SK-N-SH treated with all-trans-retinoic acid at 6 μM for 48 hours (cell line): ENCODE measurements around the gene HOMER1.

Source experiments
- ATAC-seq: fragments of 200-7000 bp; cut with Tn5 transposase; 3 replicates; pipeline ENCODE4 v1.9.1; 2020; ENCODE audit warnings: mild to moderate bottlenecking, moderate library complexity
- ARNTL ChIP-seq: fragments of 450-650 bp; formaldehyde crosslinking; IDR thresholded peaks from 2 replicates; pipeline ENCODE4 v1.5.0; 2020; ENCODE audit warnings: low read depth, mild to moderate bottlenecking, moderate library complexity, borderline replicate concordance
- CSDC2 ChIP-seq: fragments of 250-450 bp; sonication (Bioruptor Pico); IDR thresholded peaks from 2 replicates; pipeline ENCODE4 v1.5.0; 2020; ENCODE audit warnings: mild to moderate bottlenecking, moderate library complexity
- ESRRG ChIP-seq: fragments of 250-450 bp; sonication (Bioruptor Pico); IDR thresholded peaks from 2 replicates; pipeline ENCODE4 v1.6.1; 2021; ENCODE audit warnings: mild to moderate bottlenecking
- GLIS3 ChIP-seq: fragments of 250-450 bp; sonication (Bioruptor Pico); IDR thresholded peaks from 2 replicates; pipeline ENCODE4 v1.5.0; 2020; ENCODE audit warnings: mild to moderate bottlenecking, moderate library complexity
- ISL1 ChIP-seq: fragments of 250-450 bp; sonication (Bioruptor Pico); IDR thresholded peaks from 2 replicates; pipeline ENCODE4 v2.1.2; 2022; ENCODE audit warnings: mild to moderate bottlenecking, moderate library complexity
- OSR1 ChIP-seq: fragments of 250-450 bp; sonication (Bioruptor Pico); IDR thresholded peaks from 2 replicates; pipeline ENCODE4 v1.8.0; 2022; ENCODE audit warnings: moderate library complexity, mild to moderate bottlenecking, inconsistent platforms
- PATZ1 ChIP-seq: fragments of 250-450 bp; sonication (Bioruptor Pico); IDR thresholded peaks from 2 replicates; pipeline ENCODE4 v1.8.0; 2020; ENCODE audit warnings: mild to moderate bottlenecking, moderate library complexity, borderline replicate concordance
- POU6F1 ChIP-seq: fragments of 250-450 bp; sonication (Bioruptor Pico); IDR thresholded peaks from 2 replicates; pipeline ENCODE4 v1.8.0; 2021; ENCODE audit warnings: low read depth, mild to moderate bottlenecking, moderate library complexity, borderline replicate concordance
- PPARA ChIP-seq: fragments of 250-450 bp; sonication (Bioruptor Pico); IDR thresholded peaks from 2 replicates; pipeline ENCODE4 v1.5.0; 2020; ENCODE audit warnings: mild to moderate bottlenecking, borderline replicate concordance
- SNAI2 ChIP-seq: fragments of 250-450 bp; sonication (Bioruptor Pico); IDR thresholded peaks from 2 replicates; pipeline ENCODE4 v1.5.0; 2020; ENCODE audit warnings: mild to moderate bottlenecking, moderate library complexity
- TCF4 ChIP-seq: fragments of 250-450 bp; sonication (Bioruptor Pico); IDR thresholded peaks from 2 replicates; pipeline ENCODE4 v1.8.0; 2021; ENCODE audit warnings: mild to moderate bottlenecking, moderate library complexity, borderline replicate concordance
- TOX ChIP-seq: fragments of 250-450 bp; sonication (Bioruptor Pico); IDR thresholded peaks from 2 replicates; pipeline ENCODE4 v1.8.0; 2021; ENCODE audit warnings: mild to moderate bottlenecking, moderate library complexity, borderline replicate concordance
- ZC3H10 ChIP-seq: fragments of 250-450 bp; sonication (Bioruptor Pico); IDR thresholded peaks from 2 replicates; pipeline ENCODE4 v1.5.1; 2021; ENCODE audit warnings: mild to moderate bottlenecking, moderate library complexity
- ZFP30 ChIP-seq: fragments of 450-650 bp; formaldehyde crosslinking; IDR thresholded peaks from 2 replicates; pipeline ENCODE4 v1.5.0; 2022; ENCODE audit warnings: mild to moderate bottlenecking, moderate library complexity
- ZNF565 ChIP-seq: fragments of 450-650 bp; formaldehyde crosslinking; conservative IDR thresholded peaks from 2 replicates; pipeline ENCODE4 v1.5.0; 2020; ENCODE audit warnings: low read depth, mild to moderate bottlenecking, moderate library complexity
- ZNF70 ChIP-seq: fragments of 450-650 bp; formaldehyde crosslinking; IDR thresholded peaks from 2 replicates; pipeline ENCODE4 v1.5.0; 2020; ENCODE audit warnings: mild to moderate bottlenecking, moderate library complexity
- TF ChIP-seq, protein P1 (sequence below): fragments of 250-450 bp; sonication (Bioruptor Pico); IDR thresholded peaks from 2 replicates; pipeline ENCODE4 v1.5.1; 2021; ENCODE audit warnings: mild to moderate bottlenecking, moderate library complexity

HOMER1 gene

DNA sequence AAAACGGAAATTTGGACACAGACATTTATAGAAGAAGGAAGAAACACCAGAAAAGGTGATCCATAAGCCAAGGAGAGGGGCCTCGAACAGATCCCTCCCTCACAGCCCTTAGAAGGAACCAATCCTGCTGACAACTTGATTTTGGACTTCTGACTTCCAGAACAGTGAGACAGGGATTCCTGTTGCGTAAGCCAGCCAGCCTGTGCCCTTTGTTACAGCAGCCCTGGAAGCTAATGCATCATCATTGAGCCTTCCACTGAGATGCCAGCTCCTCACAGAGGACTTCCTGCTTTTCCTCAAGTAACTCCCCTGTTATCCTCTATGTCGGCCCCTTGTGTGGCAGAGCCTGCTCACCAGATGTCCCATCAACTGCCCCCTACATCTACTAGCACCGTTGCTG lies 183.9 kb downstream of the HOMER1 start:
- no peak for ATAC-seq
- no peak for TF ChIP-seq ZNF70 (CRISPR knock-in tag)
- TF ChIP-seq CSDC2: no peak
- TF ChIP-seq TOX: no peak
- TF ChIP-seq OSR1 (CRISPR knock-in tag): no peak
- TF ChIP-seq ESRRG: no peak
- no peak for TF ChIP-seq TCF4 (CRISPR knock-in tag)
- no peak for TF ChIP-seq GLIS3

DNA sequence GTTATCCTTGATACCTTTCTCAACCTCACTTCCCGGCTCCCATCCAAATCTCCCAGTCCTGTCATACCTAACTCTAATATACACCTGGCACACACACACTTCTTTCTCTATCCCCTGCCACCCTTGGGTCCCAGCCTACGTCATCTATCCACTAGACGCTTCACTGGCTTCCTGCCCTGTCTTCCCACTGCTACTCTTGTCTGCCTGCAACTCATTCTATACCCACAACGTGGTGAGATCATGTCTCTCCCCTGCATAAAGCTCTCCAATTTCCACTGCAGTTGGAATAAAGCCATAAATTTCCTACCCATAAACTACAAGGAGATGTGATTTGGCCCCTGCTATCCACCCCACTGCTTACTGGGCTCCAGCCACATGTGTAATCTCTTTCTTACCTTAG lies 184.5 kb downstream of the HOMER1 start:
- ATAC-seq: no peak
- no peak for TF ChIP-seq POU6F1 (CRISPR knock-in tag)
- no peak for TF ChIP-seq TCF4 (CRISPR knock-in tag)
- no peak for TF ChIP-seq ZNF565 (CRISPR knock-in tag)
- TF ChIP-seq PATZ1: no peak
- TF ChIP-seq ZC3H10 (CRISPR knock-in tag): no peak
- no peak for TF ChIP-seq ESRRG
- TF ChIP-seq, protein P1, sequence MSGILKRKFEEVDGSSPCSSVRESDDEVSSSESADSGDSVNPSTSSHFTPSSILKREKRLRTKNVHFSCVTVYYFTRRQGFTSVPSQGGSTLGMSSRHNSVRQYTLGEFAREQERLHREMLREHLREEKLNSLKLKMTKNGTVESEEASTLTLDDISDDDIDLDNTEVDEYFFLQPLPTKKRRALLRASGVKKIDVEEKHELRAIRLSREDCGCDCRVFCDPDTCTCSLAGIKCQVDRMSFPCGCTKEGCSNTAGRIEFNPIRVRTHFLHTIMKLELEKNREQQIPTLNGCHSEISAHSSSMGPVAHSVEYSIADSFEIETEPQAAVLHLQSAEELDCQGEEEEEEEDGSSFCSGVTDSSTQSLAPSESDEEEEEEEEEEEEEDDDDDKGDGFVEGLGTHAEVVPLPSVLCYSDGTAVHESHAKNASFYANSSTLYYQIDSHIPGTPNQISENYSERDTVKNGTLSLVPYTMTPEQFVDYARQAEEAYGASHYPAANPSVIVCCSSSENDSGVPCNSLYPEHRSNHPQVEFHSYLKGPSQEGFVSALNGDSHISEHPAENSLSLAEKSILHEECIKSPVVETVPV: no peak
- no peak for TF ChIP-seq PPARA
- TF ChIP-seq ZNF70 (CRISPR knock-in tag): no peak
- TF ChIP-seq SNAI2 (CRISPR knock-in tag): no peak
- no peak for TF ChIP-seq ARNTL (CRISPR knock-in tag)
- TF ChIP-seq TOX: no peak
- TF ChIP-seq CSDC2: no peak
- no peak for TF ChIP-seq ISL1 (CRISPR knock-in tag)
- TF ChIP-seq OSR1 (CRISPR knock-in tag): no peak
- TF ChIP-seq ZFP30 (CRISPR knock-in tag): no peak
- TF ChIP-seq, all 23 proteins: peak for 0
